ENCODE measurements around the gene GSG1. TPM values are rescaled to one million over a fixed set of nuclear protein-coding genes. Genes with fewer than 3 reads are reported as not detected.

GSG1 gene
- polyA plus RNA-seq (2013, experiment 1 of 2; ENCODE audit: insufficient read length) = 0.13 TPM
- 0.41 TPM for polyA plus RNA-seq (2013, experiment 2 of 2; ENCODE audit: insufficient read length)

DNA sequence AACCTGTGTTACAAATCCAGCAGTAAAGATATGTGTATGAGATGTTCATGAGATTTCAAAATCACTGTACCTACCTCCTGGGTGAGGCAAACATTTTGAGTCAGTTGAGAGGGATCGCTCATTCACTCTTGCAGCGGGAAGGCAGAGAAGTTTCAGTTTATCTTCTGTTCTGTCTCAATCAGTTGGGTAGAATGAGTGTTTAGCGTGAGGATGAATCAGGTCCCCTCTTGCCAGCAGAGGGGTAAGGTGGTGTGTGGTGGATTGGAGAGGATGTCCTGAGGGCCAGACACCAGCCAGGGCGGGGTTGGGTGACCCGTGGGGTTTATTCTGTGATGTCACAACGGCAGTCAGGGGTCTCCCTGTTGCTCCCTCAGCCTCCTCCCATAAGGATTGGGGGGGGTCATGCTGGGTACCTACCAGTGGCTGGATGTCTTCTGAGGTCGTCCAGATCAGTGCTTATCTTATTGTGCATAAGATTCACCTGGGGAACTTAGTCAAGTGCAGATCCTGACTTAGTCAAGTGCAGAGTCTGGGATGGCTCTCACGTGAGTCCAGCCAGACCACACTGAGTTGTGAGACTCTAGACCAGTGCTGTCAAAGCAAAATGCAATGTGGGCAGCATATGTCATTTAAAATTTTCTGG is at the start of gene GSG1:
Gene GSG1, minus strand, starts transcription at position 277 of the 643 bp plus-strand sequence. Its CDS starts 155 bp downstream, at position 122.
- no peak for DNase-seq

DNA sequence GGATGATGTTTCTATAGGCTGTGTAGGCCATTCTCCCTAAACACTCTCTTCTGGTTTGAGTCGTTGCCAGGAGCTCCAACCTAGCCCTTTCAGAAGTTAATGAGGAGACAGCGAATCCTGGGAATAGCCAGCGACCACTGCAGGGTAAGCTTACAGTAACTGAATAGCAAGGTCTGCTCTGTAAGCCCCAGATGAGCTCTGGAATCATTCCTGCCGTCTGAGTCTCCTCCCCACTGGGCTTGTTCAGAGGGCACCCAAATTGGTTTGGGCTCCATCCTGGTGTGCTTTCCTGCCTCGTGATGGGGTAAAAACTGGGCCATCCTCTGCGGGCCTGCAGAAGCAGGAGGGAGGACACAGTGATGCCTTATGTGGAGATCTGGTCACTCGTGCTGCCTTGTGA is 49.7 kb upstream of the GSG1 start:
- DNase-seq = no peak

DNA sequence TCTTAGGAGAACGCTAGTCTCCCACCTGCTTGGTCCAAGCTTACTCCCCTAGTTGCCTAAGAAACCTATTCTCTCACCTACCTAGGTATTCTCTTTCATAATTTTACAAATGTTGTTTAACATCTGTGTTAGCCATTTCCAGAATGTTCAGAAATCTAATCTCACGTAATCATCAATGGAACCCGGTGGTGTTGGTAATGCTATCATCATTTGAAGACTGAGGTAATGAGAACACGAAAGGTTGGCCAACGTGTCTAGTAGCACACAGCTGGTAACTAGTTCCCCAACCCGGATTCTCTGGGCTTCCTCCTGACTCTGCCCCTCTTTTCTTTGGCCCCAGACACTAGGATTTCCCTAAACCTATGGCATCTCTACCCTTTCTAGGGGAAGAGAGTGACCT is 49.3 kb upstream of the GSG1 start:
- DNase-seq = no peak

- no peak for DNase-seq
Observed at GRCh38 chr12:13152281-13152680, 48.8 kb upstream of the GSG1 start.

GRCh38 chr12:13149411-13149810 is 45.9 kb upstream of the GSG1 start:
- DNase-seq = no peak

DNA sequence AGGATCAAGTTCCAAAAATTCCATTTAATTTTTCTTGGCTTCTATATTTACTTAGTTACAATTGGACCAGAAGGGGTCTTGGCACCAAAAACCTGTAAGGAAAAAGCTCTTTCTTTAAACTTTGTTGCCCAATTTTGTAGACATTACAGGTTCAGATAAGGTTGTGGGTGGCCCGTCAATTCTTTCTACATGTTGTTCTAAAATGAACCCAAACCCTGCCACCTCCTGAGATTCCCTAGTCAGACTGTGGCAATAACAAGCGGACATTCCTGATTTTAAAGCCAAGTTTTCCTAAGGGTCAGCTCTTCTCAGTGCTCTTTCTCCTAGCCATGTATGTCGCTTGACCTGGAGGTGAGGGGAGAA is 45.0 kb upstream of the GSG1 start:
- no peak for DNase-seq

- no peak for DNase-seq
Observed at GRCh38 chr12:13147688-13148484, 44.4 kb upstream of the GSG1 start.

DNA sequence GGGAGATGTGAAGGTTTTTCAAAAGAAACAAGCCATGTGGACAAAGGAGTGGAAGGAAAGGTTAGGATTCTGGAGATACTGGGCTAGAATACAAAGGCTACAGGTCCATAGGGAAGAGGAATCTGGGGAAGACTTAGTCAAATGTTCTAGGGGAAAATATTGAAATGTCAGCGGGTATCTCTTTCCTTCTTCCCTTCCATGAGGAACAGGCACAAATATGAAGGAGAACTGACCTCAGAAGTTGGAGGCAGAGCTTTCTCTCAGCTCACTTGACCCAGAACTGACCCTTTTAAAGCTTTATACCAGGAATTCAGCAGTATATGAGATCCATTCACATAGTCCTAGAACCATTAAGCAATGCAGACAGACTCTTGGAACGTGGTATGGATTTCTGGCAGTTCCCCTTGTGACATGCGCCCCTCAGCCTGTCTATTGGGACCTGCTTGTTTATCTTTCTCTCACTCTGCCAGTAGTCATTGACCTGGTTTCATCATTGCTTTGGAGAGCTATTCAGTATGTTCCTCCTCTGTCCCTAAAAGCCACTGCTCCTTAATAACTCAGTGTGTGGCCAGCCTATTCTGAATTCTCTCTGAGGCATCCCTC is 43.0 kb upstream of the GSG1 start:
- DNase-seq = no peak

DNA sequence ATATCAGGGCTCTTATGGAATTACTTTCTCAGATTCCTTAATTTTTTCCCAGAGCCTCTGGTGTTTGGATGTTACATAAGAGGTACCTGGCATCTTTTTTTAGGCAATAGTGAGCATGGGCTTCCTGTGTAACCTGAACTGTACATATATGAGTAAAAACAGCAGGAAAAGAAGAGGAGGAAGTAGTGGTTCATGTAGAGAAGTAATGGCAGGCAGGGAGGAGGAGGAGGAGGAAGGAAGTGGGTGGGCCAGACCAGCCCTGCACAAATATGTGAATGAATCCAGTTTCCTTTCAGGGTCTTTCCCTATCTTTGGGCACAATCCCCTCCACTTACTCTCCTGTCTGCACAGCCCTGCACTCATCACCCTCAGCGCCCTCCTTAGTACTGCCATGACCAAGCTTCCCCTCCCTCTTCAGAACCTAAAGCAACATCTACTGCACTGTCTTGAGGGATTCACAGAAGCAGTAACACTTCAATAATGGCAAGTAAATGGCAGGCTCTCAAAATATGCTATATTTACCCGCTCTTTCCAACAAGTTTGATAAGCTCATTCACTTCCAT is 40.9 kb upstream of the GSG1 start:
- no peak for DNase-seq

DNA sequence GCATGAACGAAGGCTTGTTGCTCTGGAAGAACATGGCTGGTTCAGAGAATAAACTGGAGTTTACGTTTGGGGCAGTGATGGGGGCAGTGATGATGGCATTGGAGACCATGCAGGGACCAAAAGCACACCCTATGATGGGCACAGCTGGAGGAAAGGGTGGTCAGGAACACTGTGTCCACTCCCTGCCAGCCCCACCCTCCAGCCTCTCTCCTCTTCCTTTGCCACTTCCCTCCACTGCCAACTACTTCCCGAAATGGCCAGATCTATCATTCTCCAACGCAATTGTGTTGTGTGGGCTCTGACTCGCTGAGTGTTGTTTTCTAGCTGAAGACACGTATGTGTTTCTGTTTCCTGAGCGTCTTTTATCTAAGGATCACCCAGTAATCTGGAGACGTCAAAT is 39.3 kb upstream of the GSG1 start:
- no peak for DNase-seq

DNA sequence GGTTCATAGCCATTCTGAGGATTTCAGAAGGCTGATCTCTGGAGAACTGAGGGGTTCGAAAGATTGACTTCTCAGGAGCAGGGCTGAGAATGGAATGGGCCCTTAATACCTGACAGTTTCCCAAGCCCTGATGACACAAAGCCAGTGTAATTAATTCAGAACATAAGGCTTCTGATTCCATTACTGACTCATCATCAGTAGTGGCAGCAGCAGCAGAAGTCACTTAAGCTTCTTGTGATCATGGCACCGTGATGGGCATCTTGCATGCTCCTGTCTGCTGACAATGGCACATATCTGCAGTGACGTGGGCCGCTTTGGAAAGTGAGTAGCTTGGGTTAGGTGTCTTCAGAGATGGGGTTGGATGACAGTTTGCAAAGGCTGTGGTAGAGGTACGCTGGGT is 38.2 kb upstream of the GSG1 start:
- no peak for DNase-seq

GRCh38 chr12:13135371-13136178 is 32.1 kb upstream of the GSG1 start:
- peak; percentile 78 for DNase-seq

DNA sequence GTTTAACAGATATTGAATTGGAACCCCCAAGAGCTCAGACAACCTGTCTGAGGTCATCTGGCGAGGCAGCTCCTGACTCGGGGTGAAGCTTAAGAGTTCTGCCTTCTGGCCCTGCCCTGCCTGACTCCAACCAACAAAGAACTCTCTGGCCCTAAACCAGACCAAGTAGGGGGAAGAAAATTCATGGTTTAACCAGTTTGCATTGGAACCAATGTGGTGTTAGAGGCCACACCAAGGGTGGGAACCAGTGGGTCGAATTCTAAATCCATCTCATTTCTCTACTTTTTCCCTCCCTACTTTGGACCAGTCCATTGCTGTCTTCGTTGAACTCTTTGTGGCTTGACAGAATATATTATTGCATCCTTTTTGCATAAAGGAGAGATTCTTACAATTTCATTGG is 30.4 kb upstream of the GSG1 start:
- no peak for DNase-seq

- DNase-seq = peak; percentile 35
Observed at GRCh38 chr12:13130981-13131380, 27.5 kb upstream of the GSG1 start.

- peak; percentile 87 for DNase-seq
Observed at GRCh38 chr12:13128291-13128965, 25.0 kb upstream of the GSG1 start.

DNA sequence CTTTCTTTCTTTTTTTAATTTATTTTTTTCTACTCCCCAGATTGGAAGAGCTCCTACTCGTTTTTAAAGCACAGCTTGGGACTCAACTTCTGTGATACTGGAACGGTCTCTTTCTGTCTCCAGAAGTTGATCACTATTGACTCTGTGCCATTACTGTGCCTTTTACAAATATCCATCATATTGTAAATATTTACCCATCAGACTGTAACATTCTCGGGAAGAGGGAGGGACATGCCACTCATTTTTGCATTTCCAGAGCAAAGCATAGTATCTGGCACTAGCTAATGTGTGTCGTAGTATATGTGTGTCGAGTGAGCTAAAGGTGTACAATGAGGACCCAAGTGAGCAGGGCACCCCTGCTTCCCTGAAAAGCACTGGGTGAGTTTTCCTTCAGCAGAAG is 24.0 kb upstream of the GSG1 start:
- no peak for DNase-seq

- DNase-seq = peak; percentile 15
Observed at GRCh38 chr12:13126494-13126893, 23.0 kb upstream of the GSG1 start.

DNA sequence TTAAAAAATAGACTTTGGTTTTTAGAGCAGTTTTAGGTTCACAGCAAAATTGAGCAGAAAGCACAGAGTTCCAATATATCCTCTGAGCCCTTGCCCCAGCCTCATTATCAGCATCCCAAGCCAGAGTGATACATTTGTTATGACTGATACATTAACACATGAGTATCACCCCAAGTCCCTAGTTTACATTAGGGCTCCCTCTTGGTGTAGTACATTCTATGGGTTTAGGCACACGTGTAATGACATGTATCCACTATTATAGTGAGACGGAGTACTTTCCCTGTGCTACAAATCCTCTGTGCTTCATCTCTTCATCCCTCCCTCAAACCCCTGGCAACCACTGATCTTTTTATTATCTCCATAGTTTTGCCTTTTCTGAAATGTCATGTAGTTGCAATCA is 22.5 kb upstream of the GSG1 start:
- no peak for DNase-seq

DNA sequence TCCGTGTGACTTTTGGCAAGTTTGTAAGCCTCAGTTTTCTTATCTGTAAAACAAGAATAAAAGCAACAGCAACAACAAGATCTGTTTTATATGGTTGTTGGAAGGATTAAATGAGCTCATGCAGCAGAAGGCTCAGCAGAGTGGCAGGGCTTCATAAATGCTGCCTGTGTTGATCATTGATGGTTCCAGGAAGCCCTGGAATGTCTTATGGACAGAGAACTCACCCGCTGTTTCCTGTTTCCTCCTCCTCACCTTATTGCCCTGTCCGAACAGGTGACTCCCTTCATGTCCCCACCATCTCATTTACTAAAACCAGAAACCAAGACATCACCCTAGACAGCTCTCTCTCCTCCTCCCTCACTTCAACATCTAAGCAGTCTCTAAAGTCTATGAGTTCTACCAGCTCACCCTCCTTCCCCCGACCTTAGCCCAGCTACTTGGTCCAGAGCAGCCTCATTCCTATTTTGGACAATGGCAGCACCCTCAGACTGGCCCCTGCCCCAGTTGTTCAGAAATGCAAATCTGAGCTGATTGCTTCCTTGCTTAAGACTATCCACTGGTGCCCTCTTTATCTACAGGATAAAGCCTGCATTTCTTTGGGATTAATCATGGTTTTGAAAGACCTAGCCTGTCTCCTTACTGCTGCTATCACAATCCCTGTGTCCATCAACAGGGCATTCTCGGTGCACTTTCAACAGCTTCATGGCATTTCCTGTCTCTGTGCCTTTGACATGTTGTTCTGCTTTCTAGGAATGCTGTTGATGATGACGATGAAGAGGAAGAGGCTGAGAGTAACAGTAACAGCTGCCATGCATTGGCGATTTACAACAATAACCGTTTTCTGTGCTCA is 21.4 kb upstream of the GSG1 start:
- DNase-seq = peak; percentile 66

- no peak for DNase-seq
Observed at GRCh38 chr12:13121568-13121967, 18.1 kb upstream of the GSG1 start.

DNA sequence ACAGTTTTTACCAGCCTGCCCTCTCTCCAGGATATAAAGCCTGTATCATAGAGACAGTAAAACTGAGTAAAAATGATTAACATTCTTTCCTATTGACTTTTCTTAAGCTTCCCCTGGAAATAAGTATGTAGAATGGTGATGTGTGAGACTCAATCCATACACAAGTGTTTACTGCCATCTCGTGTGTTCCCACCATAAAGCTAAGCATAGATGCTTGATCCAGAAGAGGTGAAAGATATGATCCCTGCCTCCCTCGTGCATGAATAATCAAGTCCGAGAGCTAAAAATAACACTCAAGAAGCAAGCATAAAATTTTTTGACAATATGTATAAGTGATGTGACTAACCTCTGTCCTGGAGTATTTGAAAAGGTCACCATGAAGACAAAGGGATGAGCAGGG is 16.9 kb upstream of the GSG1 start:
- DNase-seq = no peak

Data from fibroblast of skin of scalp (primary cell).